DND-41 (cell line): ENCODE results near the gene HAAO.

Experiments used
- EZH2 ChIP-seq: IDR thresholded peaks from 3 replicates; pipeline ENCODE4 v1.6.1; 2012; ENCODE audit warnings: borderline replicate concordance, low read depth, mild to moderate bottlenecking, moderate library complexity, low read length, inconsistent platforms; ENCODE audit not compliant: severe bottlenecking
- TF ChIP-seq, protein P1 (sequence below): IDR thresholded peaks from 2 replicates; pipeline ENCODE4 v1.5.1; 2012; ENCODE audit warnings: borderline replicate concordance, low read length, moderate library complexity, mild to moderate bottlenecking; ENCODE audit not compliant: poor library complexity, severe bottlenecking; ENCODE audit errors: extremely low read depth

DNA sequence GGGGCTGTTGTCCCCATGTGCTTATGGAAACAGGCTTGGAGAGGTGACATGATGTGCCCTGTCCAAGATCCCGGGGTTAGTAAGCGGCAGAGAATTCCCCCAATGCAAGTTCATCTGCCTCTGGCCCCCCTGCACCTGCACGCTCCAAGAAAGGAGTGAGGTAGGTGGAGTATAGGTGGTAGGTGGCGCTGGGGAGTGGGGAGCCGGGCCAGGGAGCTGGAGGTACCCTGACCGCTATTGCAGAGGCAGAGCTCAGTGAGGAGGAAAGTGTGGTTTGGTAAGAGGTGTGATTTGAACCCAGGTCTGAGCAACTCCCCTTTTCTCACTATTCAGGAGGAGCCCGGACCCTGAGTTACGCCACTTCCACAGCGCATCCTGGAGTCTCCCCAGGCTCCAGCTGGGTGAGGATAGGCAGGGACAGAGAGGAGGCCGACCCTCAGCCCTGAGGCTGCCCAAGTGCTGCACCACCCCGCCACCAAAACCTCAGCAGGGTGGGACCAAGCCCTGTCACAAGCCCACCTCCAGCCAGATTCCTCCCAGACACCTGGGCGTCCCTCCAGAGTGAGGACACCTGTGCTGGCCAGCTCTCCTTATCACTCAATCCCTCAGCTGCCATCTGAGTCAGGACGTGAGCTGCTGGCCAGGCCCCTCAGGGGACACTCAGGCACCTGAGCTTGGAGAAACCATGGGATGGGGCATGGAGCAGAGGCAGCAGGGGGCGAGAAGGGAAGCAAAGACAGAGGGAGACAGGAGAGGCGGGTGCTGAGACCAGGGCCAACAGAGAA is 5.6 kb downstream of the HAAO start:
- TF ChIP-seq, protein P1, sequence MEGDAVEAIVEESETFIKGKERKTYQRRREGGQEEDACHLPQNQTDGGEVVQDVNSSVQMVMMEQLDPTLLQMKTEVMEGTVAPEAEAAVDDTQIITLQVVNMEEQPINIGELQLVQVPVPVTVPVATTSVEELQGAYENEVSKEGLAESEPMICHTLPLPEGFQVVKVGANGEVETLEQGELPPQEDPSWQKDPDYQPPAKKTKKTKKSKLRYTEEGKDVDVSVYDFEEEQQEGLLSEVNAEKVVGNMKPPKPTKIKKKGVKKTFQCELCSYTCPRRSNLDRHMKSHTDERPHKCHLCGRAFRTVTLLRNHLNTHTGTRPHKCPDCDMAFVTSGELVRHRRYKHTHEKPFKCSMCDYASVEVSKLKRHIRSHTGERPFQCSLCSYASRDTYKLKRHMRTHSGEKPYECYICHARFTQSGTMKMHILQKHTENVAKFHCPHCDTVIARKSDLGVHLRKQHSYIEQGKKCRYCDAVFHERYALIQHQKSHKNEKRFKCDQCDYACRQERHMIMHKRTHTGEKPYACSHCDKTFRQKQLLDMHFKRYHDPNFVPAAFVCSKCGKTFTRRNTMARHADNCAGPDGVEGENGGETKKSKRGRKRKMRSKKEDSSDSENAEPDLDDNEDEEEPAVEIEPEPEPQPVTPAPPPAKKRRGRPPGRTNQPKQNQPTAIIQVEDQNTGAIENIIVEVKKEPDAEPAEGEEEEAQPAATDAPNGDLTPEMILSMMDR = no peak
- no peak for TF ChIP-seq EZH2
